ENCODE measurements around the gene ARHGAP32.

ARHGAP32 gene

GRCh38 chr11:128983023-128983422 lies 209.1 kb downstream of the ARHGAP32 start:
- TF ChIP-seq POLR2AphosphoS5 (IDR thresholded peaks at IDR 0.05; ENCODE audit: low read depth, low read length) (no peak), REST (IDR thresholded peaks at IDR 0.05; ENCODE audit: insufficient read depth in 1 of 2, low read depth in 2 of 2, low read length in 2 of 2) (no peak), SIN3A (IDR thresholded peaks at IDR 0.05; ENCODE audit: borderline replicate concordance, insufficient read depth, low read length) (no peak), TAF1 (IDR thresholded peaks at IDR 0.05; ENCODE audit: borderline replicate concordance, insufficient read depth, low read length) (no peak), FOXP2 (optimal IDR thresholded peaks at IDR 0.05; ENCODE audit: borderline replicate concordance, extremely low read depth, extremely low read length, insufficient read depth) (no peak)

GRCh38 chr11:128981254-128981653 lies 210.9 kb downstream of the ARHGAP32 start:
- no peak for TF ChIP-seq FOXP2 (optimal IDR thresholded peaks at IDR 0.05; ENCODE audit: borderline replicate concordance, extremely low read depth, extremely low read length, insufficient read depth)
- no peak for TF ChIP-seq SIN3A (IDR thresholded peaks at IDR 0.05; ENCODE audit: borderline replicate concordance, insufficient read depth, low read length)
- no peak for TF ChIP-seq POLR2AphosphoS5 (IDR thresholded peaks at IDR 0.05; ENCODE audit: low read depth, low read length)
- TF ChIP-seq TAF1 (IDR thresholded peaks at IDR 0.05; ENCODE audit: borderline replicate concordance, insufficient read depth, low read length): no peak
- TF ChIP-seq REST (IDR thresholded peaks at IDR 0.05; ENCODE audit: insufficient read depth in 1 of 2, low read depth in 2 of 2, low read length in 2 of 2): no peak

GRCh38 chr11:128970598-128971190 lies 221.4 kb downstream of the ARHGAP32 start:
- TF ChIP-seq POLR2AphosphoS5 (IDR thresholded peaks at IDR 0.05; ENCODE audit: low read depth, low read length) (no peak), TAF1 (IDR thresholded peaks at IDR 0.05; ENCODE audit: borderline replicate concordance, insufficient read depth, low read length) (no peak)

- TF ChIP-seq POLR2AphosphoS5 (IDR thresholded peaks at IDR 0.05; ENCODE audit: low read depth, low read length) (no peak), FOXP2 (optimal IDR thresholded peaks at IDR 0.05; ENCODE audit: borderline replicate concordance, extremely low read depth, extremely low read length, insufficient read depth) (no peak)
These were observed 223.2 kb downstream of the ARHGAP32 start for GRCh38 chr11:128968916-128969315.

- TF ChIP-seq SIN3A (IDR thresholded peaks at IDR 0.05; ENCODE audit: borderline replicate concordance, insufficient read depth, low read length) (no peak), POLR2AphosphoS5 (IDR thresholded peaks at IDR 0.05; ENCODE audit: low read depth, low read length) (no peak), TAF1 (IDR thresholded peaks at IDR 0.05; ENCODE audit: borderline replicate concordance, insufficient read depth, low read length) (no peak), FOXP2 (optimal IDR thresholded peaks at IDR 0.05; ENCODE audit: borderline replicate concordance, extremely low read depth, extremely low read length, insufficient read depth) (no peak), REST (IDR thresholded peaks at IDR 0.05; ENCODE audit: insufficient read depth in 1 of 2, low read depth in 2 of 2, low read length in 2 of 2) (no peak)
These were observed 224.5 kb downstream of the ARHGAP32 start for GRCh38 chr11:128967578-128967977.

GRCh38 chr11:128965485-128965884 lies 226.6 kb downstream of the ARHGAP32 start:
- TF ChIP-seq TAF1 (IDR thresholded peaks at IDR 0.05; ENCODE audit: borderline replicate concordance, insufficient read depth, low read length) (no peak), SIN3A (IDR thresholded peaks at IDR 0.05; ENCODE audit: borderline replicate concordance, insufficient read depth, low read length) (no peak), REST (IDR thresholded peaks at IDR 0.05; ENCODE audit: insufficient read depth in 1 of 2, low read depth in 2 of 2, low read length in 2 of 2) (no peak), FOXP2 (optimal IDR thresholded peaks at IDR 0.05; ENCODE audit: borderline replicate concordance, extremely low read depth, extremely low read length, insufficient read depth) (no peak), POLR2AphosphoS5 (IDR thresholded peaks at IDR 0.05; ENCODE audit: low read depth, low read length) (no peak)

Data from PFSK-1 (cell line).